ENCODE results near the gene REV1. TPM values are rescaled to one million over a fixed set of nuclear protein-coding genes. Genes with fewer than 3 reads are reported as not detected.

Gene REV1
- total and polyA plus RNA-seq, 2 of the 4 experiments (the other 2 are of a cell fraction): 13.4 to 30.1 TPM

- POLR2A ChIA-PET (ENCODE audit: unreplicated experiment): no interaction called here
Observed at GRCh38 chr2:99445065-99445464, 44.8 kb downstream of the REV1 start.

More at GRCh38 chr2:99445065-99445464, 44.8 kb downstream of the REV1 start:
- ATAC-seq (ENCODE audit: low read depth) (peak; percentile 79), DNase-seq (peak; percentile 71)
- CTCF ChIA-PET: interaction anchor here (0.6 to 1.2 kb wide), 2 partner anchors 14 to 600 kb away, joined by 4 to 5 read pairs; no protein-coding TSS in a partner anchor
- H3K18ac ChIP-seq (ENCODE audit: low read depth, low read length): peak overlapping the region; percentile 64; the same call in 1 of the 2 replicates
- no peaks in the 10 kb centered on the region for H3K9me3 ChIP-seq (ENCODE audit: control insufficient read depth, insufficient read depth, low read length)
- intact Hi-C loops (cut with micrococcal nuclease): no loop called here
- H2BK5ac ChIP-seq (ENCODE audit: low read depth, low read length, poor library complexity, severe bottlenecking): peak overlapping the region; percentile 44
- H3K23ac ChIP-seq (ENCODE audit: low read depth, low read length): no peak overlapping the region
- no peak overlapping the region for H3K4ac ChIP-seq (ENCODE audit: low read depth, low read length)
- no peak overlapping the region for H3K14ac ChIP-seq (replicated peaks; ENCODE audit: low read depth, low read length)
- 0 out of 2 replicates have a peak, but pooled peaks have one; percentile 6 for TF ChIP-seq FOS (IDR thresholded peaks at IDR 0.05; ENCODE audit: low read depth, low read length)
- no peak for TF ChIP-seq USF2 (IDR thresholded peaks at IDR 0.05; ENCODE audit: low read depth, low read length)
- TF ChIP-seq, protein P1, sequence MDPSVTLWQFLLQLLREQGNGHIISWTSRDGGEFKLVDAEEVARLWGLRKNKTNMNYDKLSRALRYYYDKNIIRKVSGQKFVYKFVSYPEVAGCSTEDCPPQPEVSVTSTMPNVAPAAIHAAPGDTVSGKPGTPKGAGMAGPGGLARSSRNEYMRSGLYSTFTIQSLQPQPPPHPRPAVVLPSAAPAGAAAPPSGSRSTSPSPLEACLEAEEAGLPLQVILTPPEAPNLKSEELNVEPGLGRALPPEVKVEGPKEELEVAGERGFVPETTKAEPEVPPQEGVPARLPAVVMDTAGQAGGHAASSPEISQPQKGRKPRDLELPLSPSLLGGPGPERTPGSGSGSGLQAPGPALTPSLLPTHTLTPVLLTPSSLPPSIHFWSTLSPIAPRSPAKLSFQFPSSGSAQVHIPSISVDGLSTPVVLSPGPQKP (IDR thresholded peaks at IDR 0.05; ENCODE audit: borderline replicate concordance, low read depth, low read length): no peak
- TF ChIP-seq SMC3 (IDR thresholded peaks at IDR 0.05; ENCODE audit: low read depth, low read length): no peak
- TF ChIP-seq BHLHE40 (IDR thresholded peaks at IDR 0.05; ENCODE audit: low read depth, low read length): no peak
- no peak for TF ChIP-seq MAFK (IDR thresholded peaks at IDR 0.05; ENCODE audit: low read depth, low read length)
- TF ChIP-seq NFE2L2 (IDR thresholded peaks at IDR 0.05; ENCODE audit: low read depth, low read length): no peak
- peak; percentile 55 for TF ChIP-seq CEBPB (IDR thresholded peaks at IDR 0.05; ENCODE audit: low read depth, low read length)
- no peak for TF ChIP-seq RAD21 (IDR thresholded peaks at IDR 0.05; ENCODE audit: low read length)
- TF ChIP-seq RCOR1 (IDR thresholded peaks at IDR 0.05; ENCODE audit: insufficient replicate concordance, low read length): no peak
- no peak for TF ChIP-seq RFX5 (IDR thresholded peaks at IDR 0.05; ENCODE audit: low read depth, low read length)
- no peak for TF ChIP-seq MAZ (IDR thresholded peaks at IDR 0.05; ENCODE audit: borderline replicate concordance, low read depth, low read length)
- no peak overlapping the region for H2AK5ac ChIP-seq (ENCODE audit: low read depth, low read length)
- no peak overlapping the region for H4K8ac ChIP-seq (ENCODE audit: low read depth in 2 of 2, low read length in 2 of 2)
- H3K9ac ChIP-seq (ENCODE audit: low read depth, low read length): no peak overlapping the region
- H3K4me3 ChIP-seq (ENCODE audit: insufficient read depth, low read depth, low read length): no peak overlapping the region
- no peaks in the 10 kb centered on the region for H3K27me3 ChIP-seq (ENCODE audit: control insufficient read depth, insufficient read depth, low read length)
- H3K56ac ChIP-seq (ENCODE audit: extremely low read depth, insufficient read depth, low read length): no peak overlapping the region
- peak overlapping the region; percentile 87 for H3K4me2 ChIP-seq (ENCODE audit: low read depth, low read length)
- no CpG with 5 or more reads among the region's 4 CpGs for WGBS, 2 experiments (ENCODE audit: extremely low coverage in 2 of 2, insufficient read length in 1 of 2)
- H4K91ac ChIP-seq (ENCODE audit: insufficient read depth, low read depth, low read length): no peak overlapping the region
- H3K36me3 ChIP-seq (ENCODE audit: control insufficient read depth, insufficient read depth, low read length): peaks cover 11% of the 10 kb centered on the region
- H4K20me1 ChIP-seq (ENCODE audit: insufficient read depth, low read length): peaks cover 6% of the 10 kb centered on the region
- no TSS peak for BruUV-seq (replicated peaks)
- no peak overlapping the region for H2BK20ac ChIP-seq (ENCODE audit: low read depth, low read length)
- H3K4me1 ChIP-seq (ENCODE audit: control insufficient read depth, insufficient read depth, low read length): peaks cover 11% of the 10 kb centered on the region
- no peaks in the 10 kb centered on the region for H3K9me1 ChIP-seq (ENCODE audit: insufficient read depth, low read length)
- no peak overlapping the region for H2BK120ac ChIP-seq (ENCODE audit: low read depth, low read length)
- no peak overlapping the region for H2AFZ ChIP-seq (replicated peaks; ENCODE audit: low read length, poor library complexity)
- dilution Hi-C loops (cut with HindIII; ENCODE audit: low sequenced_read_pairs, unreplicated experiment): no loop called here
- peak overlapping the region; percentile 58; the same call in 1 of the 2 replicates for H4K5ac ChIP-seq (ENCODE audit: low read depth, low read length)
- peaks cover 23 to 34% of the 10 kb centered on the region in 2 experiments for H3K79me1 ChIP-seq (ENCODE audit: low read depth in 1 of 2, low read length in 2 of 2)
- peak overlapping the region; percentile 52; the same call in 1 of the 2 replicates for H3K27ac ChIP-seq (ENCODE audit: insufficient read depth, low read length)
- no peak overlapping the region for H2BK15ac ChIP-seq (ENCODE audit: low read depth, low read length)
- H2AK9ac ChIP-seq (replicated peaks; ENCODE audit: low read depth, low read length, poor library complexity): no peak overlapping the region
- in situ Hi-C loops (cut with MboI; ENCODE audit: low sequenced_read_pairs): no loop called here
